ENCODE results near the gene ZNF891.

ZNF891 gene

DNA sequence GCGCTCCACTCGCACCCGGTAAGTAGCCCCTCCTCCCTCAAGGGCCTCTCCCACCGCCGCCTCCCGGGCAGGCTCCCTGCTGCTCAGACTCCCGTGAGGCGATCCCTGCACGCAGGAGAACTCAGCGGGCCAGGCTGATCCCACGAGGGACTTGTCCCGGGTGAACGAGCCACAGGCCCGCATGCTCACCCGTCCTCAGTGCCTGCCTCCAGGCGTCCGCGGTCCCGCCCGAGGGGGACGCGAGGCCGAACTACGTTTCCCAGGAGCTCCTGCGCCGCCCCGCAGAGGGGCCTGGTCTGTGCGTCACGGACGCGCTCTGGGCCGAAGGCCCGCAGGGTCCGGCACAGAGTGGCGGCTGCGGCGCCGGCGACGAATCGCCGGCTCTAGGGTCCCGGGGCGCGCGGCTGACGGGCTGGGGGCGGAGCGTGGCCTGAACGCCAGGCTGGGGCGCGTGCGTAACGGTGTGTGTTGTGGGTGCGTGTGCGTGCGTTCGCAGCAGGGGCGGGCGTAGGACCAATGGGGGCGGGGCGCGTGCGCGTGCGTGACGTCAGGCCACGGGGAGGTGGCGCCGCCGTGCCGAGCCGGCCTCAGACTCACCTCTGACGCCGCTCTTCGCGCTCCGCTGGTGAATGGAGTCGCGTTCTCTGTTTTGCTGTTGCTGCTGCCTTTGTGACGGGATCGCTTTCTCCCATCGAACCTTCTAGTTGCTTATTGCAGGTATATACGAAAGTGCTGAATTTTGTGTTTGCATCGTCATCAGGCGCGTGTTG lies at the start of gene ZNF891, which contains the start of gene ZNF10:
Gene ZNF891, minus strand, starts transcription at position 237 of the 770 bp plus-strand sequence. CDS start 8,356 bp downstream, outside the sequence.
Gene ZNF10, plus strand, starts transcription at position 590 of the 770 bp plus-strand sequence. CDS start 13,866 bp downstream, outside the sequence.
- DNase-seq = peak; percentile 98

DNA sequence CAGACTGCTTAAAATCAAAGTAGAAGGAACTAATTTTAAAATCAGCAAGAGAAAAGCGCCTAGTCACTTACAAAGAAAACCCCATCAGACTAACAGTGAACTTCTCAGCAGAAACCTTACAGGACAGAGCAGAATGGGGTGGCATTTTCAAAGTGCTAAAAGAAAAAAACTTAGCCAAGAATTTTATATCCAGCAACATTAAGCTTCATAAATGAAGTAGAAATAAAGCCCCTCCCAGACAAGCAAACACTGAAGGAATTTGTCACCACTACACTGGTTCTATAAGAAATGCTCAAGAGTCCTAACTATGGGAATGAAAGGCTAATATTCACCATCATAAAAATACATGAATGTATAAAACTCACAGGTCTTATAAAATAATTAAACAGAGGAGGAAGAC lies 44.8 kb upstream of the ZNF891 start:
- no peak for DNase-seq

DNA sequence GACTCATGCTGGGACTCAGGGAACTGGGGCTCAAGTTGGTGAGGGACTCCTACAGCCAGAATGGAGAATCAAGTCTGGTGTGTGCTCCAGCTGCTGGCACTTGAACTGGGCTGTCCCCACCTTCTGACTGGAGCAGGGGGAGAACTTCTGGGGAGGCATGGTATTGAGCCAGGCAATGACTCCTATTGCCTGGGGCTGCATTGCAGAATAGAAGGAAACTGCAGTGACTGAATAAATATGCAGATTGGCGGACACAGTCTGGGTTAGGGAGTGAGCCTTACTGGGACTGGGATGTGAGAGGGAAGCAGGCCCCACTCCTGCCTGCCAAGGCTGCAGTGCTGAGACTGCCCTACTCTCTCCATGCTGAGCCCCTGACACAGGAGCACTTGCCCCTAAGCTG lies 42.4 kb upstream of the ZNF891 start:
- DNase-seq = no peak

DNA sequence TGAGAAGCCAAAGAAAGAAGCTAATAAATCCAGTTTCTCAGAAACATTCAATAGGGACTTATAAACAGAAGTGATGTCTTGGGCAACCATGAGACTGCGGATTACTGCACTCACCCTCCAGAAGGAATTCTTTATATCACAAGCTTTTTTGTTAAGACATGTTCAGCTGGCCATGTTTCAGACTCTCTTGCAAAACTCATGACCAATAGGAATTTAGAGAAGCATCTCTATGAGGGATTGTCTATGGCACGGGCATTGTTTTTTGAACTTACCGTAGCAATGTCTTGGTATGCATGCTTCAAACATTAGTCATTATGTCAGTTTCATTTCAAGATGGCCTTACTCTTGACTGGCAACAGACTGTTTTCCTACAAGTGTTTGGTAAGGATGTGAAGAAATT lies 35.7 kb upstream of the ZNF891 start:
- no peak for DNase-seq

DNA sequence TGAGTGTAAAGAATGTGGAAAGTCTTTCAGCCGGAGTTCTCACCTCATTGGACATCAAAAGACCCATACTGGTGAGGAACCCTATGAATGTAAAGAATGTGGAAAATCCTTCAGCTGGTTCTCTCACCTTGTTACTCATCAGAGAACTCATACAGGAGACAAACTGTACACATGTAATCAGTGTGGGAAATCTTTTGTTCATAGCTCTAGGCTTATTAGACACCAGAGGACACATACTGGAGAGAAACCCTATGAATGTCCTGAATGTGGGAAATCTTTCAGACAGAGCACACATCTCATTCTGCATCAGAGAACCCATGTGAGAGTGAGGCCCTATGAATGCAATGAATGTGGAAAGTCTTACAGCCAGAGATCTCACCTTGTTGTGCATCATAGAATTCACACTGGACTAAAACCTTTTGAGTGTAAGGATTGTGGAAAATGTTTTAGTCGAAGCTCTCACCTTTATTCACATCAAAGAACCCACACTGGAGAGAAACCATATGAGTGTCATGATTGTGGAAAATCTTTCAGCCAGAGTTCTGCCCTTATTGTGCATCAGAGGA lies 26.1 kb upstream of the ZNF891 start:
- no peak for DNase-seq

DNA sequence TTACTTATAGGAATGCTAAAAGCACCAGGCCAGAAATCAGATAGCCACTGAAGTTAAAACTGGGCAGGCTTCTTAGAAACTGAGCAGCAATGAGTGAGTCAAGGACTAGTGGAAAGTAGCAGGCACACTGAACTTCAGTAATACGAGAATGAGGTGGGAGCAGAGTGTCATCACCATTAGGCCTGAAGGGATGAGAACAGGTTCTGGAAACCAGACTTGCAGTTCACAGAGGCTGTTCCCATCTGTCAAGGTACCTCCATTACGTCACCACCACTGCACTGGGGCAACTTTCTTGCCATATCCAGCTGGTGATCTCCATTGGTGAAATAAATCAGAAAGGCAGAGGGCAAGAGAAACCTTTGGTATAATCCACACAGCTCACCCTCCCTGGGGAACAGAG lies 15.9 kb upstream of the ZNF891 start:
- no peak for DNase-seq

DNA sequence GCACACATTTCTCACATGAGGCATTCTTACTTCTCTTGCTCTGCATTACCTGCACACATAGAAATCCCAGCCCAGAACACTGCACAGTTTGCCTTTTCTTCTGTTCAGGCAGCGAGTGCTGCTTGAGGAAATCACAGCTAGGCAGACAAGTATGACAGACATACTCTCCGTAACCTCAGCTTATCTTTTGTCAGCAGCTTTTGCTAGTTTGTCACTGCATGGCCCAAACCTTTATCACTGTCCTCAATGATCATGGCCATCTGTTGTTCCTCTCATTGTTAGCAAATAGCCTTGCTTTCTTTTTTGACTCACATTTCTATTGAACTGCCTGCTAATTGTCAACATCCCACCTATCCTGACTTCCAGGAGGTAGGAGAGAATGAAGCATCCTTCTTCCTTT lies 5.7 kb upstream of the ZNF891 start:
- DNase-seq = no peak

DNA sequence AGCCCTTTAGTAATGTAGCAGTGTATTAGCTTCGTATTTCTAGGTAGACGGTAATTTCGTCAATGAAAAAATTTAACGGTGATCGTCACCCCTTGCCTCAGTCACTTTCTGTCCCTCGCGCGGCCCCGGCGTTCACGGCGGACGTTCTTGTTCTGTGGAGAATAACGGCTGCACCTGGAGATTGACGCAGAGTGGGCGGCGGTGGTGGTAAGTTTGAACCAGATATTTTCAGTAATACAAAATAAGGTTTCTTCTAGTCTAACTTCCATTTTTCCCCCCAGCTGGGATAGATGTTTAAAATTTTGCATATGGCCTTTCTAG lies 694 bp upstream of the ZNF891 start:
- DNase-seq = peak; percentile 44

DNA sequence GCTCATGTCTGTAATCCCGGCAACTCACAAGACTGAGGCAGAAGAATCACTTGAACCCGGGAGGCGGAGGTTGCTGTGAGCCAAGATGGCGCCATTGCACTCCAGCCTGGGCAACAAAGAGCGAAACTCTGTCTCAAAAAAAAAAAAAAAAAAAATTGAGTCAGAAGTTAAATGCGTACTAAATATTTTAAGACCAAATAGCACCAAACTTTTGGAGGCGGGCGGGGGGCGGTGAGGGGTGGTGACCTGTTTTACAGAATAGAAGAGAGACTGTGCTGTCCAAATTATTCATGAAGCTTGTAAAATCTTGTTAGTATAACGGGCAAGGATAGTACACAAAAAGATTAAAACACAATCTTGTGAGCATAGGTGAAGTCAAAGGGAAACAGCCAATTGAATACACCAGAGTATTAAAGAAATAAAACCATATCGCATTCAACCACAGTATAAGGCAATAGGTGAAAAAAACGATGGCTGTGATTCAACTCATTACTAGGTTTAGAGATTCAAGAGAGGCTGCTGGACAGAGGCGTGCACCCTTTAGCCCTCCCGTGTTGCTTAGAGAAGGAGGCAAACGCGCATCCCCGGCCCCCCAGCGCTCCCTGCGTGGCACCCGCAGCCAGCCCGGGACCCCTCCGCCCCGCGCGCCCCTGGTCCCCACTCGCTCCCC lies 571 bp downstream of the ZNF891 start:
- DNase-seq = no peak

DNA sequence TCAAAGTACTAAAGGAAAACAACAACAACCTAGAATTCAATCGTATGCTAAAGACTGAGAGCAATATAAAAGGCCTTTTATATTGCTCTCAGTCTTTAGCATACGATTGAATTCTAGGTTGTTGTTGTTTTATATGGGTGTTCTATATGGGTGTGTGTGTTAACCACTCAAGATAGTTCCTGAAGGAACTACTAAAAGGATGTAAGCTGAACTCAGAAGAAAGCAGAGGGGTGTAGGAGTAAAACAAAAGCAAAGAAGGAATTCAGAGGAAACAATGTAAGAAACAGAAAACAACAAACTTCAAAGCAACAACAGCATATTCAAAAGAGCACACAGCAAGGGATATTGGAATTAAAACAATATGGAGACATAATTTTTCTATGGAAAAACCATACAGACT lies 5.4 kb downstream of the ZNF891 start:
- DNase-seq = no peak

DNA sequence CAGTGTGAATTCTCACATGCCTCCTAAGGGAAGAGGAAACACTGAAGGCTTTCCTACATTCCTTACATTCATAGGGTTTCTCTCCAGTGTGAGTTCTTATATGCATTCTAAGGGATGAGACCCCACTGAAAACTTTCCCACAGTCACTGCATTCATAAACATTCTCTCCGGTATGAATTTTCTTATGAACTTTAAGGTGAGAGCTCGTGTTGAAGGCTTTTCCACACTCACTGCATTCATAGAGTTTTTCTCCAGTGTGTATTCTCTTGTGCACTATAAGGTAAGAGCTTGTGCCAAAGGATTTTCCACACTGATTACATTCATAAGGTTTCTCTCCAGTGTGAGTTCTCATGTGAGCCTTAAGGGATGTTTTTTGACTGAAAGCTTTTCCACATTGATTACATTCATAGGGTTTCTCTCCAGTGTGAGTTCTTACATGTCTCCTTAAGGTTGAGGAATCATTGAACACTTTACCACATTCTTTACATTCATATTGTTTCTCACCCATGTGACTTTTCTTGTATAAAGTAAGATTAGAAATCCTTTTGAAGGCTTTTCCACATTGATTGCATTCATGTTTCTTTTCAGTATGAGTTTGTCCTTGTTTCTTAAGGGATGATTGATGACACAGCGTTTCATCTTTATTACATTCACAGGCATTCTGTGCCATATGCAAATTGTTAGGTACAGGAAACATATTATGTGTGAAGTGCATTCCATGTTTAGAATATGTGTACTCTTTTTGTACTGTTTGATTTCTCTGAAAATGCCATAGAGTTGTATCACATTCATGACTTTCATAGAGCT lies 9.5 kb downstream of the ZNF891 start:
- DNase-seq = no peak

DNA sequence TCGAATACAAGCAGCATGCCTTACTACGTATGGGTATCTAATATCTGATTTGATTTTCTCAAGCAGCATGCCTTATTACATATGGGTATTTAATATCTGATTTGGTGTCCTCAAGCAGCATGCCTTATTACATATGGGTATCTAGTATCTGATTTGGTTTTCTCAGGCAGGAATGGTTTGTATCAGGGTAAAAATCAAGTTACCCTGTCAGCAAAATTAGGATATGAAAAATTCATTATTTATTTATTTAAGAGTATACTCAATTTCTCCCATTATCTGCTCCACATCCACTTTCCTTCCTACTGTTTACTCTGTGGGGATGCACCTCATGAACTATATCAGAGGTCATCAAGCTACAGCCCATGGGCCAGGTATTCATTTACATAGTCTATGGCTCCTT lies 21.9 kb downstream of the ZNF891 start:
- DNase-seq = no peak

DNA sequence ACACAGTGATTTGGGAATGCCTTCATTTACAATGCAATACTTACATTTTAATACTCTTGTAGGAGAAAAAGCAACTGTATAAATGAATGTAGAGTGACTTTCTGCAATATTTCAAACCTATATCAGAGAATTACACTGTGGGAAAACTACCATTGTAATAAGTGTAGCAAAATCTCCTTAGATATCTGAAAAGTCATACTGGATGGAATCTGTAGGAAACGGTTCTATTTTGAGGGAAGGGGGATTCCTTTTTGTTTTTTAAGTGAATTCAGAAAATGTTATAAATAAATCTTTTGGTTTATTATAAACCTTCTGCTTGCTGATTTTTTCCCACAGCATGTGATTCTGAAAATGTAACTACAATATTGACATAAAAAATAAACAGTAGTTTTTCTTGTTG lies 23.0 kb downstream of the ZNF891 start:
- no peak for DNase-seq

DNA sequence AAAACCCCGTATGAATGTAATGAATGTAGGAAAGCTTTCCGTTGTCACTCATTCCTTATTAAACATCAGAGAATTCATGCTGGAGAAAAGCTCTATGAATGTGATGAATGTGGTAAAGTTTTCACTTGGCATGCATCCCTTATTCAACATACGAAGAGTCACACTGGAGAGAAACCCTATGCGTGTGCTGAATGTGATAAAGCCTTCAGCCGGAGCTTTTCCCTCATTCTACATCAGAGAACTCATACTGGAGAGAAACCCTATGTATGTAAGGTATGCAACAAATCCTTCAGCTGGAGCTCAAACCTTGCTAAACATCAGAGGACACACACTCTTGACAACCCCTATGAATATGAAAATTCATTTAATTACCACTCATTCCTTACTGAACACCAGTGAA lies 23.8 kb downstream of the ZNF891 start:
- no peak for DNase-seq

DNA sequence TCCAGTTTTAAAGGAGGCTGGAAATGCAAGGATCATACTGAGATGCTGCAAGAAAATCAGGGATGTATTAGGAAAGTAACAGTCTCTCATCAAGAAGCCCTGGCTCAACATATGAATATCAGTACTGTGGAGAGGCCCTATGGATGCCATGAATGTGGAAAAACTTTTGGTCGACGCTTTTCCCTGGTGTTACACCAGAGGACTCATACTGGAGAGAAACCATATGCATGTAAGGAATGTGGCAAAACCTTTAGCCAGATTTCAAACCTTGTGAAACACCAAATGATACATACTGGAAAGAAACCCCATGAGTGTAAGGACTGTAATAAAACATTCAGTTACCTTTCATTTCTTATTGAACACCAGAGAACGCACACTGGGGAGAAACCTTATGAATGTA lies 24.5 kb downstream of the ZNF891 start:
- DNase-seq = no peak

DNA sequence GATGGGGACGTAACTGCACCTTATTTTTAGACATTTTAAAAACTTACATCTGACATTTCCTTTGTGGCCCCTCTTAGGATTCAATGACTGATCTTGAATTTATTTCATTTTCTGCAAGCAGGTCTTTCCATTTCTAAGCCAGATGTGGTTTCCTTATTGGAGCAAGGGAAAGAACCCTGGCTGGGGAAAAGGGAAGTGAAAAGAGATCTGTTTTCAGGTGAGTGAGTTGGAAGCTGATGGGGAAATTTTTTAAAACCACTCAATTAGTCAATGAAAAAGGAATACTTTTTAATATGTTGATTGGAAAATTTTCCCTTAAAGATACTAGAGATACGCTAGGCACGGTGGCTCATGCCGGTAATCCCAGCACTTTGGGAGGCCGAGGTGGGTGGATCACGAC lies 46.7 kb downstream of the ZNF891 start:
- DNase-seq = no peak

DNA sequence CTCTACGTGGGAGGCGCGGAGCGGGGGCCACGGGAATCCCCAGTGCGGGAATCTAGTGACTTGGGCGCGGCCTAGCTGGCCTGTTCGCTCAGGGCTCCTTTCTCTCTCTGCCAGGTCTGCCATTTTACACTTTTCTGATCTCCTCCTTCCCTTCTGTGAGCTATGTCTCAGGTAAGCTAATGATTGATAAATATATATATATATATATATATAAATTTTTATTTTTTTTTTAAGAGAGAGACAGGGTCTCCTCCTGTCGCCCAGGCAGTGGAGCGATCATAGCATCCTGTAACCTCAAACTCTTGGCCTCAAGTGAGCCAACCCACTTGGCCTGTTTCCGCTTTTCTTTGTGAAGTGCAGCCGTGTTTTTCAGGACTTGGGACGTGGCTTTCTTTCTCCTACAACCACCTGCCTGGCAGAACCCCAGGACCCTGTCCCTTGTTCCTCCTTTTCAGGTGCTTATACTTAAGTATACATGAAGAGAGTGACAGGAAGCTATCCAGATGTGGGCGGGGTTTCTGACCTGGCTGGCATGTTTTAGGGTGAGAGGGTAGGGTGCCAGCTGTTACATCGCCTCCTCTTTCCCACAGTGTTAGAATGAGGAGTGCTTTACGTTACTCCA lies 48.8 kb downstream of the ZNF891 start:
- DNase-seq = no peak

DNA sequence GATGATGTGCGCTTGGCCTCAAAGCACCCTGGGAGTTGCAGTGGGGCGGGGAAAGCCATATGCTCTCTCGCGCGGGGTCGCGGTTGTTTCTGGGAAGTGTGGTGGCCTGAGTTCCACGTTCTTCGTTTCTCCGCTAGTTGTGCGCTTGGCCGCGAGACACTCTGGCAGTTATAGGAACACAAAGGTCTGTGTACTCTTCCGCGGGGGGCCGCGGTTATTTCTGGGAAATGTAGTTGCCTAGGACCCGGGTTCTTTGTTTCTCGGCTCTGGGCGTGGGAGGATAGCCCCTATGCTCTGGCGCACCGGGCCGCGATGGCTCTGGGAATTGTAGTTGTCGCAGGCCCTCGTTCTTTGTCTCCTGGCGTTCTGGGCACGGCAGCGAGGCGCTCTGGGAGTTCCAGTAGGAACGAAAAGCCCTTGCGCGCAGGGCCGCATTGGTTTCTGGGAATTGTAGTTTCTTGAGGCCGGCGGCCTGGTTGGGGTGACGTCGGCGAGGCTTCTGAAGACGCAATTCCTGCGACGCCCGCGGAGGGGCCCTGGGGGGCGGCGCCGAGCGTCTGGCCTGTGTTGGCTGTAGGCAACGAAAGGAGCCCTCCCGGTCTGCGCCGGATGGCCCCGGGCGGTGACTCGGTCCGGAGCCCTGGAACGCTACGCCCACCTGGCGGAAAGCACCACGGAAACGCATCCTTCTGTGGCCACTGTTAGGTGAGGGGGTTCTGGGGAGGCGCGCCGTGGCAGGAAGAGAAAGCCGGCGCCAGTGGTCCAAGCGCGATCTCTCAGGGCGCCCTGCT lies 49.5 kb downstream of the ZNF891 start, which contains the start of gene ZNF140:
Gene ZNF140, plus strand, starts transcription at position 556 of the 791 bp plus-strand sequence. CDS start 398 bp downstream, outside the sequence.
- peak; percentile 95 for DNase-seq

DNA sequence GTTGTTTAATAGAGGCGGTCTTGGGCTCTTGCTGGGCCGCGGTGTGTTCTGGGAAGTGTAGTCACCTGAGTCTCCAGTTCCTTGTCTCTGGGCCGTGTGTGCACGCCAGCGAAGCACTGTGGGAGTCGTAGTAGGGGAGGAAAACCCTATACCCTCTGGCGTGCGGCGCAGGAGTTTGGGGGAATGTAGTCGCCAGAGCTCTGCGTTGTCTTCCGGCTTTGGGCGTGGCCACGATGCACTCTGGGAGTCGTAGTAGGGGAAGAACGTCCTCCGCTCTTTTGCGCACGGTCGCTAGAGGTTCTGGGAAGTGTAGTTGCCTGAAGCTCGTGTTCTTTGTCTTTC lies 50.1 kb downstream of the ZNF891 start:
- DNase-seq = peak; percentile 97

DNA sequence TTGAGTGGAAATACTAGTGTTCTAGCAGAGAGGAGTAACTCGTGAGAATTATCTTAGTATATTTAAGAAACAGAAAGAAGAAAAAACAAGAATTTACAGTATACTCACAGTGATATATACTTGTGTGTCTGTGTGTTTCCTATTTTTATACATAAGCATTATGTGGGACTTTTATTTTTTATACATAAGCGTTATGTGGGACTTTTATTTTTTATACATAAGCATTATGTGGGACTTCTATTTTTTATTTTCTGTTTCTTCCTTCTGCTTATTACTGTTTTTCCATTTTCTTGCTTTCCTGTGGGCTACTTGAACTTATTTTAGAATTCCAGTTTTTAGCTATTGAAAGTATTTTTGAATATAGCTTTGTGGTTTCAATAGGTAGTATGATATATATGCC lies 56.2 kb downstream of the ZNF891 start:
- no peak for DNase-seq

DNA sequence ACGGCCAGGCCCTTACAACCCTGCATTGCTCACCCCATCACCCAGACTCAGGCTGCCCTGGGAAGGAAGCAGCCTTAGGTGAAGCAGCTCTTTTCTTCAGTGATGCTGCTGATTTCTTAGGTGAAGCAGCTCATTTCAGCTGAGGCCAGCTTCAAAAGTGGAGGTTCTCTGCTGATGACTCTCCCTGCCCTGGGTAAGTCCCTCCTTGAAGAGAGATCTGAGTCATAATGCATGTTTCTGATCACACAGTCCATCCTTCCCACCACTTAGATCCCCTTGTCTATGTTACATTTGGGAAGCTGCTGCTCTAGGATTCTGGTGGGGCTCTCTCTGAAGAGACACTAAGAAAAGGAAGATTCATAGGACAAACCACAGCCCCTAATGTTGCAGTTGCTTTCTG lies 66.5 kb downstream of the ZNF891 start:
- no peak for DNase-seq

DNA sequence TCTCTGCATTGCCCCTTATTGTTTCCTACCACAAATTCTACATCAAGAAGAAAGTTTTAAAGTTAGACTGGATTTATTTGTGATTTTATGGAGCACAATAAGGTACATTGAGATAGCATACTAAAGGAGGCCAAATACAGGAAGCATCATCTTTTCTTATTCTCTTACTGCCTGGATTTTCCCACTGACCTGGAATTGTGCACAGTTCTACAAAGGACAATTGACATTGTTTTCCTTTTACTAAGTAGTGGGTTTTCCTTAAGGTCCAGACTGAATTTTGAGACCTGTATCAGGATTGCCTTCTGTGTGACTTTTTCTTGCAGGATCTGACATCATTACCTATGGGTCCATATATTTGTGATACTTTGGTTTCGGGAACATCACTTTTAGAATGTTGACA lies 68.1 kb downstream of the ZNF891 start:
- DNase-seq = no peak

Data from activated naive CD4-positive, alpha-beta T cell treated with anti-CD3 and anti-CD28 coated beads, Interleukin-2, amount 50 U/mL, for 16 hours (primary cell).